HFFc6 (cell line): Measurements from ENCODE around the gene MCM3. TPM values are rescaled to one million over a fixed set of nuclear protein-coding genes. Genes with fewer than 3 reads are reported as not detected.

Experiments used
- DNase-seq: peaks from one replicate; pipeline ENCODE4 v3.0.0-alpha.2; 2018
- H3K27ac Mint-ChIP-seq: 2 replicates; pipeline ENCODE4 v1.8.0; 2020; ENCODE audit warnings: mild to moderate bottlenecking, mixed read lengths
- H3K27me3 Mint-ChIP-seq: 2 replicates; pipeline ENCODE4 v1.8.0; 2021; ENCODE audit warnings: mild to moderate bottlenecking, moderate library complexity, mixed read lengths; ENCODE audit not compliant: insufficient read depth
- H3K36me3 Mint-ChIP-seq: 2 replicates; pipeline ENCODE4 v1.8.0; 2021; ENCODE audit warnings: low read depth, mixed read lengths
- H3K4me1 Mint-ChIP-seq: 2 replicates; pipeline ENCODE4 v1.8.0; 2020; ENCODE audit warnings: low read depth, mixed read lengths
- H3K4me3 Mint-ChIP-seq: 2 replicates; pipeline ENCODE4 v1.8.0; 2020; ENCODE audit warnings: mild to moderate bottlenecking, moderate library complexity, mixed read lengths
- H3K9me3 Mint-ChIP-seq: 2 replicates; pipeline ENCODE4 v1.8.0; 2020; ENCODE audit warnings: mild to moderate bottlenecking, mixed read lengths
- CTCF ChIP-seq: fragments of 200-600 bp; sonication (generic); IDR thresholded peaks from 2 replicates; pipeline ENCODE4 v1.5.0; 2021; ENCODE audit warnings: antibody characterized with exemption, mild to moderate bottlenecking
- total RNA-seq, 6 experiments: library from RNA; stranded (reverse); fragmentation: NEBNext Ultra II Directional; extraction: Animal tissue kit (Norgen Biotek cat#: 25700); gene quantifications; 2 replicates in 1 of 6; 3 replicates in 5 of 6; pipeline ENCODE4 v1.2.3, GENCODE V29; 2021

MCM3 gene
- total RNA-seq, 6 experiments from 2014 or later, result 32.5 to 57.6 (median 54.5) TPM

- no peak overlapping the region for H3K4me3 Mint-ChIP-seq
- peaks cover 21% of the 10 kb centered on the region for H3K4me1 Mint-ChIP-seq
- H3K9me3 Mint-ChIP-seq, result no peaks in the 10 kb centered on the region
- no peaks in the 10 kb centered on the region for H3K27me3 Mint-ChIP-seq
- no peak for DNase-seq
- no peak for TF ChIP-seq CTCF
- peaks cover 20% of the 10 kb centered on the region; the same call in 1 of the 2 replicates for H3K36me3 Mint-ChIP-seq
- peak overlapping the region; percentile 59 for H3K27ac Mint-ChIP-seq
Measured at GRCh38 chr6:52283111-52283510, 1.4 kb downstream of the MCM3 start.

- H3K4me1 Mint-ChIP-seq, result peaks cover 13% of the 10 kb centered on the region; the same call in 1 of the 2 replicates
- no peak overlapping the region for H3K27ac Mint-ChIP-seq
- no peaks in the 10 kb centered on the region for H3K9me3 Mint-ChIP-seq
- H3K4me3 Mint-ChIP-seq, result no peak overlapping the region
- peaks cover 24% of the 10 kb centered on the region for H3K36me3 Mint-ChIP-seq
- no peak for DNase-seq
- H3K27me3 Mint-ChIP-seq, result no peaks in the 10 kb centered on the region; the same call in 1 of the 2 replicates
- TF ChIP-seq CTCF, result no peak
Measured at GRCh38 chr6:52276130-52276529, 8.4 kb downstream of the MCM3 start.

- peaks cover 15% of the 10 kb centered on the region for H3K36me3 Mint-ChIP-seq
- H3K4me3 Mint-ChIP-seq, result no peak overlapping the region
- H3K9me3 Mint-ChIP-seq, result no peaks in the 10 kb centered on the region
- no peaks in the 10 kb centered on the region; the same call in 1 of the 2 replicates for H3K27me3 Mint-ChIP-seq
- H3K4me1 Mint-ChIP-seq, result peaks cover 21% of the 10 kb centered on the region; the same call in 1 of the 2 replicates
- H3K27ac Mint-ChIP-seq, result no peak overlapping the region
- TF ChIP-seq CTCF, result no peak
- no peak for DNase-seq
Measured at GRCh38 chr6:52271852-52272460, 12.6 kb downstream of the MCM3 start.

- DNase-seq, result peak; percentile 67
- H3K27me3 Mint-ChIP-seq, result no peaks in the 10 kb centered on the region
- TF ChIP-seq CTCF, result peak; percentile 96
- H3K27ac Mint-ChIP-seq, result peak overlapping the region; percentile 32; the same call in 1 of the 2 replicates
- peaks cover 17% of the 10 kb centered on the region for H3K36me3 Mint-ChIP-seq
- H3K4me3 Mint-ChIP-seq, result no peak overlapping the region
- H3K4me1 Mint-ChIP-seq, result peaks cover 39% of the 10 kb centered on the region
- no peaks in the 10 kb centered on the region for H3K9me3 Mint-ChIP-seq
Measured at GRCh38 chr6:52263709-52264540, 20.6 kb downstream of the MCM3 start.

- Mint-ChIP-seq H3K36me3 (peaks cover 14% of the 10 kb centered on the region), H3K9me3 (no peaks in the 10 kb centered on the region), H3K4me1 (peaks cover 36% of the 10 kb centered on the region), H3K27ac (peak overlapping the region; percentile 29; the same call in 1 of the 2 replicates), H3K4me3 (no peak overlapping the region), H3K27me3 (no peaks in the 10 kb centered on the region)
- TF ChIP-seq CTCF, result no peak
- DNase-seq, result no peak
Measured at GRCh38 chr6:52262620-52263344, 21.8 kb downstream of the MCM3 start.
